Measurements from ENCODE around the gene TMEM190.
A peak's percentile ranks its signal among the peaks of the same experiment; 100 is the strongest.

Gene TMEM190

DNA sequence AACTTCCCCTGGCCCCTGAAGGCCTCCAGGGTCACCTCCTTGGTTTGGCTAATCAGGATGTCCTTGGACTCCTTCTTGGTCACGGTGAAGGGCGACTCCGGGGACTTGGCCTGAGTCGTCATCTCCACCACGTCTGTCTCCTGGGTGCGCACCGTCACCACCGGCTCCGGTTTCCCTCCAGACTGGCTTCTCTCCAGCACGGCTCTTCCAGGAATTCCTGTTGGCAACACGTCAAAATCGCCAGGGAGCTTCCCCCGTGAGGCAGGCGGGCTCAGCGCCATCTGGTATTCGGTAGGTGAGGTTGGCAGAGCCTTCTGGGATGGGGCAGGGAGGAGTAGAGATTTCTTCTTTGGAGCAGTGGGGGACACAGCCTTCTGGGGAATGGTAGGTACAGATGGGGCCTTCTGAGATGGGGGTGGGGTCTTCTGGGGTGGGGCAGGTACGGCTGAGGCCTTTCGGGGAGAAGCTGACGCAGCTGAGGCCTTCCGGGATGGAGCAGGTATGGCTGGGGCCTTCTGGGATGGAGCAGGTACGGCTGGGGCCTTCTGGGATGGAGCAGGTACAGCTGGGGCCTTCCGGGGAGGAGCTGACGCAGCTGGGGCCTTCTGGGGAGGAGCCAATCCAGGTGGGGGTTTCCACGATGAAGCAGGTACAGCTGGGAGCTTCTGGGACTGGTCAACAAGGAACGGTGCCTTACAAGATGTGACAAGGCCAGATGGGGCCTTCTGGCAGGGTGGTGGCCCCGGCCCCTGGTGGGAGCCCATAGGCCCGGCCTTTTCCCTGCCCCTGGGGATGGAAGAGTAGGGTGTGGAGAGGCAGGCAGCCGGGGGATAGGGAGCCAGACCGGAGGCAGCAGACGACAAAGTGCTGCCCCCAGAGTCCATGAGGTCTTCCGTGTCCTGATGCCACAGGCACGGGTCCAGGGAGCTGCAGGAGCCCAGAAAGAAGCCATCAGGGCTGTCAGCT, 17.4 kb upstream of the TMEM190 start:
- Mint-ChIP-seq H3K36me3 (ENCODE audit: low read depth) (no peaks in the 10 kb centered on the region), H3K9me3 (no peaks in the 10 kb centered on the region), H3K27me3 (ENCODE audit: low read depth) (peaks cover 25% of the 10 kb centered on the region), H3K4me3 (no peak overlapping the region), H3K27ac (no peak overlapping the region), H3K4me1 (ENCODE audit: low read depth) (no peaks in the 10 kb centered on the region)

- H3K27me3 Mint-ChIP-seq (ENCODE audit: low read depth): peaks cover 14% of the 10 kb centered on the region
- H3K4me3 Mint-ChIP-seq: no peak overlapping the region
- H3K36me3 Mint-ChIP-seq (ENCODE audit: low read depth): no peaks in the 10 kb centered on the region
- H3K4me1 Mint-ChIP-seq (ENCODE audit: low read depth): no peaks in the 10 kb centered on the region
- no peak overlapping the region for H3K27ac Mint-ChIP-seq
- no peaks in the 10 kb centered on the region for H3K9me3 Mint-ChIP-seq
These were observed 15.7 kb upstream of the TMEM190 start for GRCh38 chr19:55360902-55361301.

DNA sequence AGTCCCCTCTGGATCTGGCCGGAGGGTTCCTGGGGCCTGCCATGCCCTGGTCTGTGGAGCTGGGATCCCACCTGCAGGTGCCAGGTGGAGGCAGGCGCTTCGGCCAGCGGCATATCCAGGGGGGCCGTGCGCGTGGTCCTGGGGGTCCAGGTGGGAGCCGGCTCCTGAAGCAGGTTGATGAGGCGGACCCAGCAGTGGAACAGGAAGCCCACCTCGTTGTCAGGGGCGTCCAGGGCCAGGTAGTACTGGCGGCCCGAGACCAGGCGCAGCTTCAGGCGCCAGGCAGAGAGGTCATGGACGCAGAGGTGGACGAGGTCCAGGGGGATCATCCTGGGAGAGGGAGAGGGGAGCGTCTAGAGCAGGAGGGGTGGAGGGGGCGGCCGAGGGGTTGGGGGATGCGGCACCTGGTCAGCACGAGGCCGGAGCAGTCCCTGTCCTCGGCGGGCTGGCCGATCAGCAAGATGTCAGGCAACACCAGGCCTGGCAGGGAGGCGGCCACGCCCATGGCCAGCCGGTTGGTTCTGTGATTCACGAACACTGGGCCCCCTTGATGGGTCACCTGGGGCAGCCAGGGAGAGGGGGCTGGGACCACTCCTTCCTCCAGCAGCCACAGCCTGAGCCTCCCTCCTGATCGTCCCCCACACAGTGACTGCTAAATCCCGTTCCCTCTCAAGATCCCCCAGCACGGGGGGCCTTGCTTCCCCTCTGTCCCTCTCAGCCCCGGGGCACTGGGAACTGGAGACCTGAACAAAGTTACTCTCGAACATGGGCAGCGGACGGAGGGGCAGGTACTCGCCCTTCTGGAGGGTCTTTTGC, 14.2 kb upstream of the TMEM190 start:
- H3K27me3 Mint-ChIP-seq (ENCODE audit: low read depth): peaks cover 7% of the 10 kb centered on the region
- no peaks in the 10 kb centered on the region for H3K4me1 Mint-ChIP-seq (ENCODE audit: low read depth)
- H3K36me3 Mint-ChIP-seq (ENCODE audit: low read depth): no peaks in the 10 kb centered on the region
- no peak overlapping the region for H3K4me3 Mint-ChIP-seq
- no peaks in the 10 kb centered on the region for H3K9me3 Mint-ChIP-seq
- no peak overlapping the region for H3K27ac Mint-ChIP-seq

DNA sequence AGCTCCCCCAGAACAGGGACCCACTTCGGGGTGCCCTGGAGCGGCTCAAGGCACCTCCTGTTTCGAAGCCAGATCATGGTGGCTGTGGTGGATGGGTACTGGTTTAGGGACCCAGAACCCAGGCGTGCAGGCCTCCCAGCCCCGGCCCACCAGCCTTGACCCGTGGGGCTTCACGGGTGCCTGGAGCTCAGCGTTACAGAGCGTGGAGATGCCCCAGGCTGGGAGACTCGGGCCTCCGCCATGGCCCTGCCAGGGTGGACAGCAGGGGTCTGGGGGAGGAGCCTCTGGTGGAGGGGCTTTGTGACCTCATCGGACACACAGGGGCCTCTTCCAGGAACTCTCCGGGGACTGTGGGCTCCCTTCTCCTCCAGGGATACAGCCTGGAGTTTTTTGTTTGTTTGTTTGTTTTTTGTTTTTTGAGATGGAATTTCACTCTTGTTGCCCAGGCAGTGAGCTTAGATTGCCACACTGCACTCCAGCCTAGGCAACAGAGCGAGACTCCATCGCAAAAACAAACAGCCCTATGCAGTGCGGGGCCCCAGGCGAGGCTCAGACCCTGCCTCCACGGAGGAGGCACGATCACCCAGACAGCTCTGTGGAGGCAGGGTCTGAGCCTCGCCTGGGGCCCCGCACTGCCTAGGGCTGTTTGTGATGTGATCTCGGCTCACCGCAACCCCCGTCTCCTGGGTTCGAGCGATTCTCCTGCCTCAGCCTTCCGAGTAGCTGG, 13.5 kb upstream of the TMEM190 start, which contains the start of gene GARIN5B:
TSS of gene GARIN5B (minus strand) at position 271 of the 727 bp plus-strand sequence. CDS start at position 77, 194 bp downstream.
- Mint-ChIP-seq H3K4me3 (no peak within 1 kb of the TSS), H3K9me3 (no peaks in the 10 kb centered on the region), H3K4me1 (ENCODE audit: low read depth) (no peaks in the 10 kb centered on the region), H3K36me3 (ENCODE audit: low read depth) (no peaks in the 10 kb centered on the region), H3K27ac (no peak within 1 kb of the TSS), H3K27me3 (ENCODE audit: low read depth) (peaks cover 10% of the 10 kb centered on the region)

- Mint-ChIP-seq H3K4me3 (no peak overlapping the region), H3K9me3 (no peaks in the 10 kb centered on the region), H3K36me3 (ENCODE audit: low read depth) (no peaks in the 10 kb centered on the region), H3K4me1 (ENCODE audit: low read depth) (peaks cover 2% of the 10 kb centered on the region), H3K27me3 (ENCODE audit: low read depth) (peaks cover 16% of the 10 kb centered on the region), H3K27ac (no peak overlapping the region)
These were observed 11.4 kb upstream of the TMEM190 start for GRCh38 chr19:55365245-55365644.

DNA sequence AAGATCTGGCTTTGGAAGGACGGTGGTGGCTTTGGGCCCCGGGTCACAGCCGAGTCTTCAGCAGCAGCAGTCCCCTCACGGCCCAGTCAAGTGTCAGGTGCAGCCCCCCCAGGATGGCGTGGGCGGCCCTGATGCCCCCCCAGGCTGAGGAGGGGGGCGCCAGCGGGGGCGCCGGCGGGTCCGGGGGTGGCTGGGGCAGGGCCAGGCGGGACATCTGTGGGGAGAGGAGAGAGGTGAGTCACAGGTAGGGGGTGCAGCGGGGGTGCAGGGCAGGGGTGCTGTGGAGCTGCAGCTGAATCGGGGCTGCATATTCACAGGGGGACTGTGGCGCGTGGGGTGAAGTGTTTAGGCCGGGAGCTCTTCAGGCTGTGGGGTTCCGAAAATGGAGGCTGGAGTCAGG, 10.7 kb upstream of the TMEM190 start:
- no peak overlapping the region for H3K27ac Mint-ChIP-seq

DNA sequence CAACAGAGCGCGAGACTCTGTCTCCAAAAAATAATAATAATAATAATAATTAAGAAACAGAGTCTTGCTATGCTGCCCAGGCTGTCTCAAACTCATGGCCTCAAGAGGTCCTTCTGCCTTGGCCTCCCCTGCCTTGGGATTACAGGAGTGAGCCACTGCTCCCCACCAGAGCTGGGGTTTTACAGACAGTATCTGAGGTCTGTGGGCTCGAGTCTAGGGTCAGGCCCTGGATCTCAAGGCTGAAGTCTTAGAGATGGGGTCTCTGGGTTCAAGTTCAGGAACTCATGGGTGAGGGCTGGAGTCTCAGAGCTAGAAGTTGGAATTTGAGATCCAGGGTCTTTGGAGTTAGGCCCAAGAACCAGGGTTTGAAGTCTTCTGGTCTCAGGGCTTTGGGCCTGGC, 9.8 kb upstream of the TMEM190 start:
- peaks cover 2% of the 10 kb centered on the region for H3K4me1 Mint-ChIP-seq (ENCODE audit: low read depth)
- no peaks in the 10 kb centered on the region for H3K9me3 Mint-ChIP-seq
- H3K4me3 Mint-ChIP-seq: no peak overlapping the region

More for the DNA sequence above, 10.7 kb upstream of the TMEM190 start:
- H3K4me1 Mint-ChIP-seq (ENCODE audit: low read depth): peaks cover 2% of the 10 kb centered on the region
- no peaks in the 10 kb centered on the region for H3K9me3 Mint-ChIP-seq
- peaks cover 23% of the 10 kb centered on the region for H3K27me3 Mint-ChIP-seq (ENCODE audit: low read depth)
- H3K36me3 Mint-ChIP-seq (ENCODE audit: low read depth): no peaks in the 10 kb centered on the region
- H3K4me3 Mint-ChIP-seq: no peak overlapping the region

DNA sequence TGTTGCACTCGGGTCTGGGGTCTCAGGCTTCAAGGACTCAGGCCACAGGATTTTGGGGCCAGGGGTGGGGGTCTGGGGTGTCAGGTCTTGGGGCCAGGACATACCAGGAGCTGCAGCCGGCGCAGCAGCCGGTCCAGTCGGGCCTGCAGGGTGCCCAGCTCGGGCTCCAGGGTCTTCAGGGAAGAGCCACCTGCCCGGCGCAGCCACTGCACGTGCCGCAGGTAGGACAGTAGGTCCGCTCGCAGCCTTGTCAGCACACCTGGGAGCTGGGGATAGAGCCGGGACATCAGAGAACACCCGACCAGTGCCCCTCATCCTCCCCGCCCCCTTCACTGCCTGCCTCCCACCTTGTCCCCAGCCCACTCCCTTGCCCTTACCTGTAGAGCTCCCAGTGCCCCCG, 8.5 kb upstream of the TMEM190 start:
- H3K27me3 Mint-ChIP-seq (ENCODE audit: low read depth): peaks cover 39% of the 10 kb centered on the region
- H3K4me1 Mint-ChIP-seq (ENCODE audit: low read depth): peaks cover 5% of the 10 kb centered on the region
- H3K9me3 Mint-ChIP-seq: no peaks in the 10 kb centered on the region
- no peaks in the 10 kb centered on the region for H3K36me3 Mint-ChIP-seq (ENCODE audit: low read depth)
- H3K4me3 Mint-ChIP-seq: no peak overlapping the region
- H3K27ac Mint-ChIP-seq: no peak overlapping the region

More for the DNA sequence above, 9.8 kb upstream of the TMEM190 start:
- H3K36me3 Mint-ChIP-seq (ENCODE audit: low read depth): no peaks in the 10 kb centered on the region
- no peak overlapping the region for H3K27ac Mint-ChIP-seq
- peaks cover 31% of the 10 kb centered on the region for H3K27me3 Mint-ChIP-seq (ENCODE audit: low read depth)

- Mint-ChIP-seq H3K27ac (no peak overlapping the region), H3K9me3 (no peaks in the 10 kb centered on the region), H3K4me3 (no peak overlapping the region), H3K36me3 (ENCODE audit: low read depth) (peaks cover 2% of the 10 kb centered on the region), H3K4me1 (ENCODE audit: low read depth) (peaks cover 5% of the 10 kb centered on the region), H3K27me3 (ENCODE audit: low read depth) (peaks cover 44% of the 10 kb centered on the region)
These were observed 7.7 kb upstream of the TMEM190 start for GRCh38 chr19:55368701-55369563.

- Mint-ChIP-seq H3K27me3 (ENCODE audit: low read depth) (peaks cover 45% of the 10 kb centered on the region), H3K4me1 (ENCODE audit: low read depth) (peaks cover 5% of the 10 kb centered on the region), H3K36me3 (ENCODE audit: low read depth) (peaks cover 2% of the 10 kb centered on the region), H3K9me3 (no peaks in the 10 kb centered on the region), H3K27ac (no peak overlapping the region), H3K4me3 (peak overlapping the region; percentile 74)
These were observed 6.8 kb upstream of the TMEM190 start for GRCh38 chr19:55369653-55370304.

DNA sequence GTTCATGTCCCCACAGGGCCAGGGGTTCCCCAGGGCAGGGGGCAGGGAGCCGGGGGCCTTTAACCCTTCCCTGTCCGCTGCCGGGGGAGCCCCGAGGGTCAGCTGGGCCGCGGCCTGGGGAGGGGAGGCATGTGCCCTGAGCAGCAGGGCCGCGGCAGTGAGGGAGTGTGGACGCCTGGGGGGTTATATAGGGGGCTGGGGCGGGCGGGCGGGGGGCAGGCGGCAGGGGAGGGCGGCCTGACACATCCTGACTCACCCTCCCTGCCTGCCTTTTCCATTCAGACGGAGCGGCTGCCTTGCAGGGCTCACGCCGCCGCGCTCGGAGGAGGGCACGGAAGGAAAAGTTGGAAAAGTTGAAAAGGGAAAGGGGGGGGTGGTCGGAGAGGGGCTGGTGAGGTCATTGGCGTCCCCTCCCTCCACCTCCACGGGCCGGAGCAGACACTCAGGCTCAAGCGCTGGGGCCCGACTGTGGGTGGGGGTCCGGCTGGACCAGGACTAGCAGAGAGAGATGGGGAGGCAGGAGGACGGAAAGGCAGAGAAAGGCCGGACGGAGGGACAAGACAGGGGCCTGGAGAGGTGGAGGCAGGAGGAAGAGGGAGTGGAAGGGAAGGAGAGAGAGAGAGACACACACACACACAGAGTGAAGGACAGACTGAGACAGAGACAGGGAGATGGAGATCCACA, 6.2 kb upstream of the TMEM190 start, which contains the start of gene IL11:
TSS of gene IL11 (minus strand) at position 159 of the 684 bp plus-strand sequence. CDS start at position 6, 153 bp downstream.
- Mint-ChIP-seq H3K9me3 (no peaks in the 10 kb centered on the region), H3K27me3 (ENCODE audit: low read depth) (peaks cover 45% of the 10 kb centered on the region), H3K4me1 (ENCODE audit: low read depth) (peaks cover 5% of the 10 kb centered on the region), H3K4me3 (peak within 1 kb of the TSS; percentile 74), H3K27ac (peak within 1 kb of the TSS; percentile 21), H3K36me3 (ENCODE audit: low read depth) (peaks cover 2% of the 10 kb centered on the region)

DNA sequence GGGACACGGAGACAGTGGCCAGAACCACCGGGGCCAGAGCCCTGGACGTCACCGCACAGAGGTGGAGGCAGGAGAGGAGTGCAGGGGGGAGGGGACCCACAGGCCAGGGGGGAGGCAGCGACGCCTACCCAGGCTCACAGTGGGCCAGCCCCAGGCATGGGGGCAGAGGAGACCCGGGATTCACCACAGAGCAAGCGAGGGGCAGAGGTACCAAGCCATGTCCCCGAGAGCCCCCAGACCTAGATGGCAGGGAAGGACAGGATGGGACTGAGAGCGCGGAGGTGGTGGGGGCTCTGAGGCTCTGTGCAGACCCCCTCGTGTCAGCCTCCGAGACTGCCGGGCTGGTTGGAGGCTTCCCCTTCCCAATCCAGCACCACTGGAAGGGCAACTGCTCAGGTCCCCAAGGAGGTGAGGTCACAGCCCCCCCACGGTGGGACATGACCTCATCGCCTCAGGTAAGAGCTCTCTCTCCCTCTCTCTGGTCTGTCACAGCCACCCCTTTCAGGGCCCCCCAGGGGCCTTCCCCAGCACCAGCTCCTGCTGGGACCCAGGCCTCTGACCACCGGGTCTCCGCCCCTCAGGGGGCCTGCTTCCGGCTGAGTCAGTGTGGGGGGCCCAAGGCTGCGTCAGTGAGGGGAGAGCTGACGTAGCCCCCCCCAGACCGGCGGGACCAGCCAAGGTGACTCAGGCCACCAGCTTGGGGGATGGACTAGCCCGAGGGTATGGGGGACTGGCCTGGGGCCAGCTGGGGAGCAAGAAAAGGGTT, 4.1 kb upstream of the TMEM190 start:
- Mint-ChIP-seq H3K9me3 (no peaks in the 10 kb centered on the region), H3K4me3 (no peak overlapping the region), H3K27ac (no peak overlapping the region), H3K27me3 (ENCODE audit: low read depth) (peaks cover 48% of the 10 kb centered on the region), H3K36me3 (ENCODE audit: low read depth) (peaks cover 2% of the 10 kb centered on the region), H3K4me1 (ENCODE audit: low read depth) (peaks cover 5% of the 10 kb centered on the region)

Measured in T-helper 1 cell treated with Interleukin-12 subunit alpha and Interleukin-12 subunit beta and Interleukin-4 antibody, amounts not matched to agents 30 μg/mL and 1 μg/mL, for 36 hours (primary cell).